Tibial artery (tissue), 4 donors: ENCODE data around the gene RNASEH1.
A peak's percentile ranks its signal among the peaks of the same experiment; 100 is the strongest.
"Not testable (repeated sequence)": the region's sequence is repeated elsewhere in the genome, so short reads cannot be mapped to it uniquely, and the experiment has no call there.

Experiments used
- DNase-seq, 2 donors: peaks; one replicate each; pipeline ENCODE4 v3.0.0-alpha.2; 2019
- H3K27ac ChIP-seq, 2 donors: fragments of 200-600 bp; sonication (generic) in 1 of 2; 1 replicate in 1 of 2; 2 replicates in 1 of 2; pipeline ENCODE4 v1.5.1; 2018 to 2019; ENCODE audit warnings: mild to moderate bottlenecking in 1 of 2
- H3K27me3 ChIP-seq, 2 donors: fragments of 200-600 bp; sonication (generic) in 1 of 2; one replicate each; pipeline versions ENCODE4 v1.5.1 to v1.6.0; 2016 to 2019
- H3K36me3 ChIP-seq, 3 donors: fragments of 200-600 bp; sonication (generic) in 2 of 3; one replicate each; pipeline ENCODE4 v1.5.1; 2016 to 2019; ENCODE audit warnings: mild to moderate bottlenecking in 2 of 3
- H3K4me1 ChIP-seq, 4 donors: fragments of 200-600 bp; sonication (generic) in 2 of 4; 1 replicate in 3 of 4; 2 replicates in 1 of 4; pipeline ENCODE4 v1.5.1; 2016 to 2019
- H3K4me3 ChIP-seq, 2 donors: fragments of 200-600 bp; sonication (generic) in 1 of 2; 1 replicate in 1 of 2; 2 replicates in 1 of 2; pipeline ENCODE4 v1.5.1; 2018 to 2019; ENCODE audit warnings: mild to moderate bottlenecking in 2 of 2
- H3K9me3 ChIP-seq, 3 donors: fragments of 200-600 bp; sonication (generic) in 1 of 3; one replicate each; pipeline ENCODE4 v1.5.1; 2016 to 2019
- CTCF ChIP-seq, 2 experiments: fragments of 200-600 bp in 1 of 2; fragments of 450-650 bp in 1 of 2; IDR thresholded peaks; one replicate each; pipeline ENCODE4 v1.5.1; 2017 to 2019; ENCODE audit warnings: antibody characterized with exemption in 2 of 2, mild to moderate bottlenecking in 1 of 2, moderate library complexity in 1 of 2
- intact Hi-C: fragments of 100-400 bp; cut with DNase I; formaldehyde crosslinking; loops from one replicate; pipeline ENCODE4 v1.15.0; 2023; ENCODE audit warnings: low total_unique reads

The RNASEH1 gene

GRCh38 chr2:3581367-3582262, 23.5 kb upstream of the RNASEH1 start:
- Histone ChIP-seq H3K4me1 (peaks cover 0 to 39% (median 16%) of the 10 kb centered on the region in 4 donors), H3K36me3 (peaks cover 51 to 75% (median 56%) of the 10 kb centered on the region in 3 donors), H3K4me3 (no peak overlapping the region), H3K27ac (no peak overlapping the region), H3K27me3 (no peaks in the 10 kb centered on the region), H3K9me3 (no peaks in the 10 kb centered on the region)
- intact Hi-C loops, result no loop called here
- TF ChIP-seq CTCF (IDR thresholded peaks at IDR 0.05), result no peak
- DNase-seq, result no peak

- no peak overlapping the region for H3K27ac ChIP-seq
- no peak overlapping the region for H3K4me3 ChIP-seq
- no peaks in the 10 kb centered on the region for H3K27me3 ChIP-seq
- H3K4me1 ChIP-seq, result peaks cover 0 to 39% (median 22%) of the 10 kb centered on the region in 4 donors
- intact Hi-C loops, result no loop called here
- peaks cover 56 to 76% (median 59%) of the 10 kb centered on the region in 3 donors for H3K36me3 ChIP-seq
- H3K9me3 ChIP-seq, result no peaks in the 10 kb centered on the region
- no peak for TF ChIP-seq CTCF (IDR thresholded peaks at IDR 0.05)
- no peak for DNase-seq
These were observed 22.3 kb upstream of the RNASEH1 start for GRCh38 chr2:3580449-3580848.

- Histone ChIP-seq H3K4me1 (peaks cover 0 to 36% (median 22%) of the 10 kb centered on the region in 4 donors), H3K36me3 (peaks cover 56 to 67% (median 59%) of the 10 kb centered on the region in 3 donors), H3K27ac (no peak overlapping the region), H3K4me3 (no peak overlapping the region), H3K27me3 (no peaks in the 10 kb centered on the region), H3K9me3 (no peaks in the 10 kb centered on the region)
- DNase-seq, result no peak
- no peak for TF ChIP-seq CTCF (IDR thresholded peaks at IDR 0.05)
- intact Hi-C loops, result no loop called here
These were observed 20.9 kb upstream of the RNASEH1 start for GRCh38 chr2:3578987-3579386.

- Histone ChIP-seq H3K27ac (peak overlapping the region; percentile 90 to 92), H3K4me1 (peaks cover 0 to 36% (median 22%) of the 10 kb centered on the region in 4 donors), H3K4me3 (peak overlapping the region; percentile 79 to 90), H3K36me3 (peaks cover 44 to 48% (median 48%) of the 10 kb centered on the region in 3 donors)
- intact Hi-C loops, H3K27me3 ChIP-seq, H3K9me3 ChIP-seq, DNase-seq: not testable (repeated sequence)
These were observed 18.1 kb upstream of the RNASEH1 start for GRCh38 chr2:3576263-3576630.

- DNase-seq, result no peak
- H3K9me3 ChIP-seq, result no peaks in the 10 kb centered on the region
- no peaks in the 10 kb centered on the region for H3K27me3 ChIP-seq
- peak overlapping the region; percentile 79 to 90 for H3K4me3 ChIP-seq
- H3K36me3 ChIP-seq, result peaks cover 38 to 42% (median 42%) of the 10 kb centered on the region in 3 donors
- H3K4me1 ChIP-seq, result peaks cover 0 to 36% (median 22%) of the 10 kb centered on the region in 4 donors
- TF ChIP-seq CTCF (IDR thresholded peaks at IDR 0.05), result no peak
- peak overlapping the region; percentile 90 to 92 for H3K27ac ChIP-seq
- intact Hi-C loops, result loop anchor here (1.0 kb wide), 1 partner anchor 17 kb away; the partner anchor contains the start of gene RNASEH1
These were observed 17.6 kb upstream of the RNASEH1 start for GRCh38 chr2:3575534-3576262.

- no peak for DNase-seq
- peaks cover 0 to 34% (median 22%) of the 10 kb centered on the region in 4 donors for H3K4me1 ChIP-seq
- intact Hi-C loops, result no loop called here
- no peak overlapping the region for H3K4me3 ChIP-seq
- H3K9me3 ChIP-seq, result no peaks in the 10 kb centered on the region
- H3K27me3 ChIP-seq, result no peaks in the 10 kb centered on the region
- peaks cover 26 to 27% (median 27%) of the 10 kb centered on the region in 3 donors for H3K36me3 ChIP-seq
- TF ChIP-seq CTCF (IDR thresholded peaks at IDR 0.05), result no peak
- H3K27ac ChIP-seq, result no peak overlapping the region
These were observed 16.0 kb upstream of the RNASEH1 start for GRCh38 chr2:3574155-3574554.
